Measurements from ENCODE around the gene SPATS2.
"Not testable (repeated sequence)": the region's sequence is repeated elsewhere in the genome, so short reads cannot be mapped to it uniquely, and the experiment has no call there.

Gene SPATS2

GRCh38 chr12:49414364-49414763 lies 47.1 kb downstream of the SPATS2 start:
- no peak for DNase-seq

- no peak for DNase-seq
Observed at GRCh38 chr12:49415521-49415970, 48.3 kb downstream of the SPATS2 start.

GRCh38 chr12:49416892-49417291 lies 49.6 kb downstream of the SPATS2 start:
- DNase-seq = no peak

GRCh38 chr12:49417558-49417957 lies 50.3 kb downstream of the SPATS2 start:
- no peak for DNase-seq

- no peak for DNase-seq
Observed at GRCh38 chr12:49420556-49420955, 53.3 kb downstream of the SPATS2 start.

- no peak for DNase-seq
Observed at GRCh38 chr12:49422114-49422513, 54.9 kb downstream of the SPATS2 start.

- no peak for DNase-seq
Observed at GRCh38 chr12:49428793-49429192, 61.5 kb downstream of the SPATS2 start.

- DNase-seq = no peak
Observed at GRCh38 chr12:49432616-49433015, 65.4 kb downstream of the SPATS2 start.

GRCh38 chr12:49436799-49437198 lies 69.5 kb downstream of the SPATS2 start:
- not testable (repeated sequence) for DNase-seq

GRCh38 chr12:49439042-49439441 lies 71.8 kb downstream of the SPATS2 start:
- no peak for DNase-seq

- DNase-seq = no peak
Observed at GRCh38 chr12:49440035-49440434, 72.8 kb downstream of the SPATS2 start.

- DNase-seq = no peak
Observed at GRCh38 chr12:49442915-49443314, 75.7 kb downstream of the SPATS2 start.

GRCh38 chr12:49446571-49446970 lies 79.3 kb downstream of the SPATS2 start:
- no peak for DNase-seq

- no peak for DNase-seq
Observed at GRCh38 chr12:49448858-49449257, 81.6 kb downstream of the SPATS2 start.

GRCh38 chr12:49451468-49452259 lies 84.4 kb downstream of the SPATS2 start:
- no peak for DNase-seq

- no peak for DNase-seq
Observed at GRCh38 chr12:49455501-49455900, 88.2 kb downstream of the SPATS2 start.

- DNase-seq = no peak
Observed at GRCh38 chr12:49456131-49456679, 88.9 kb downstream of the SPATS2 start.

GRCh38 chr12:49458816-49459215 lies 91.6 kb downstream of the SPATS2 start:
- DNase-seq = no peak

- no peak for DNase-seq
Observed at GRCh38 chr12:49461221-49461620, 94.0 kb downstream of the SPATS2 start.

GRCh38 chr12:49462083-49462744 lies 95.0 kb downstream of the SPATS2 start:
- DNase-seq = no peak

- no peak for DNase-seq
Observed at GRCh38 chr12:49465132-49465531, 97.9 kb downstream of the SPATS2 start.

- no peak for DNase-seq
Observed at GRCh38 chr12:49470986-49471385, 103.7 kb downstream of the SPATS2 start.

GRCh38 chr12:49471557-49471956 lies 104.3 kb downstream of the SPATS2 start:
- no peak for DNase-seq

- no peak for DNase-seq
Observed at GRCh38 chr12:49476091-49476490, 108.8 kb downstream of the SPATS2 start.

Measured in SHP77 treated with DMSO at 0.1 percent for 48 hours (cell line).